Endothelial cell of umbilical vein (primary cell): ENCODE data around the gene ANKRD60.

ENCODE experiments used
- EZH2 ChIP-seq: IDR thresholded peaks from 2 replicates; pipeline ENCODE4 v1.6.1; 2012; ENCODE audit warnings: borderline replicate concordance, low read depth, mild to moderate bottlenecking, moderate library complexity, low read length, inconsistent platforms; ENCODE audit not compliant: severe bottlenecking
- GATA2 ChIP-seq: IDR thresholded peaks from 2 replicates; pipeline ENCODE4 v1.7.0; 2011; ENCODE audit warnings: low read depth, mild to moderate bottlenecking, moderate library complexity, mixed read lengths, low read length; ENCODE audit not compliant: insufficient read length, insufficient read depth
- JUN ChIP-seq: IDR thresholded peaks from 2 replicates; pipeline ENCODE4 v1.6.1; 2011; ENCODE audit warnings: borderline replicate concordance, low read depth; ENCODE audit not compliant: insufficient read length, insufficient read depth
- MYC ChIP-seq: IDR thresholded peaks from one replicate; pipeline ENCODE4 v1.6.1; 2011; ENCODE audit warnings: mild to moderate bottlenecking, low read depth, low read length
- POLR2A ChIP-seq: IDR thresholded peaks from 2 replicates; pipeline ENCODE4 v1.6.1; 2012; ENCODE audit warnings: low read depth, mild to moderate bottlenecking, control low read depth, low read length
- POLR2AphosphoS5 ChIP-seq: IDR thresholded peaks from 2 replicates; pipeline ENCODE4 v1.6.1; 2012; ENCODE audit warnings: low read depth, mild to moderate bottlenecking, control low read depth, low read length, moderate library complexity; ENCODE audit not compliant: insufficient read depth
- TF ChIP-seq, protein P1 (sequence below), 2 donors: IDR thresholded peaks; 1 replicate in 1 of 2; 2 replicates in 1 of 2; pipeline ENCODE4 v1.5.1; 2011; ENCODE audit warnings: low read length in 2 of 2, mild to moderate bottlenecking in 2 of 2, moderate library complexity in 2 of 2, control low read depth in 1 of 2, inconsistent platforms in 1 of 2, low read depth in 1 of 2; ENCODE audit not compliant: insufficient read depth in 1 of 2; ENCODE audit errors: extremely low read depth in 1 of 2
- TF ChIP-seq, protein P2 (sequence below): IDR thresholded peaks from 2 replicates; pipeline ENCODE4 v1.6.1; 2011; ENCODE audit not compliant: insufficient read depth, insufficient read length

DNA sequence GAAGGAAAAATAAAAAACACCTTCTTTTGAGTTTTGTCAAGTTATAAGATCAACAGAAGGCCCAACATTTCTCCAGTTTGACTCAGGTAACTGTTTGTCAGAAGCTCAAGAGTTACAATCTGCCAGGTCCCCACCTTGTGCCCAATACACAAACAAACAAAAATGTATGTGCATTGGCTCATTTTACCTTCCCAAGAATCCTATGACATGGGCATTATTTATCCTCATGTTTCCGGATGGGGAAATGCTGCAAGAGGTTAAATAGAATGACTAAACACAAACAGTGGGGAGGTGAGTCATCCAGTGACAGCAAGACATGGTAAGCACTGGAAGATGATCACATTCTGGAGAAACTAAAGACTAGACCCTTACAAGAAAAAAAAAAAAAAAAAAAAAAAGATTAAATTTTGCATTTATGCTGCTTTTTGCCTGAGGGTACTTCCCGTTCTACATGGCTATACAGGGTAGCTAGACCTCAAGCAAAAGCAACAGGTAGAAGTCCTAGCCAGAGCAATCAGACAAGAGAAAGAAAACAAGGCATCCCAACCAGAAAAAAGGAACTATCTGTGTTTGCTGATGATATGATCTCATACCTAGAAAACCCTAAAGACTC, 23.6 kb upstream of the ANKRD60 start:
- TF ChIP-seq POLR2AphosphoS5, result peak; percentile 67
- TF ChIP-seq, protein P1, sequence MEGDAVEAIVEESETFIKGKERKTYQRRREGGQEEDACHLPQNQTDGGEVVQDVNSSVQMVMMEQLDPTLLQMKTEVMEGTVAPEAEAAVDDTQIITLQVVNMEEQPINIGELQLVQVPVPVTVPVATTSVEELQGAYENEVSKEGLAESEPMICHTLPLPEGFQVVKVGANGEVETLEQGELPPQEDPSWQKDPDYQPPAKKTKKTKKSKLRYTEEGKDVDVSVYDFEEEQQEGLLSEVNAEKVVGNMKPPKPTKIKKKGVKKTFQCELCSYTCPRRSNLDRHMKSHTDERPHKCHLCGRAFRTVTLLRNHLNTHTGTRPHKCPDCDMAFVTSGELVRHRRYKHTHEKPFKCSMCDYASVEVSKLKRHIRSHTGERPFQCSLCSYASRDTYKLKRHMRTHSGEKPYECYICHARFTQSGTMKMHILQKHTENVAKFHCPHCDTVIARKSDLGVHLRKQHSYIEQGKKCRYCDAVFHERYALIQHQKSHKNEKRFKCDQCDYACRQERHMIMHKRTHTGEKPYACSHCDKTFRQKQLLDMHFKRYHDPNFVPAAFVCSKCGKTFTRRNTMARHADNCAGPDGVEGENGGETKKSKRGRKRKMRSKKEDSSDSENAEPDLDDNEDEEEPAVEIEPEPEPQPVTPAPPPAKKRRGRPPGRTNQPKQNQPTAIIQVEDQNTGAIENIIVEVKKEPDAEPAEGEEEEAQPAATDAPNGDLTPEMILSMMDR (IDR thresholded peaks at IDR 0.05; ENCODE audit: extremely low read depth in 1 of 2, insufficient read depth in 1 of 2, low read depth in 1 of 2, low read length in 2 of 2), result no peak
- no peak for TF ChIP-seq GATA2
- TF ChIP-seq POLR2A, result no peak
- no peak for TF ChIP-seq EZH2
- TF ChIP-seq, protein P2, sequence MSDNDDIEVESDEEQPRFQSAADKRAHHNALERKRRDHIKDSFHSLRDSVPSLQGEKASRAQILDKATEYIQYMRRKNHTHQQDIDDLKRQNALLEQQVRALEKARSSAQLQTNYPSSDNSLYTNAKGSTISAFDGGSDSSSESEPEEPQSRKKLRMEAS, result no peak
- TF ChIP-seq JUN, result peak; percentile 95
- no peak for TF ChIP-seq MYC
